NCI-H2196 (cell line): ENCODE results near the gene STK39.
"Not testable (repeated sequence)": the region's sequence is repeated elsewhere in the genome, so short reads cannot be mapped to it uniquely, and the experiment has no call there.

Source experiments
- DNase-seq: peaks from one replicate; lab custom pipeline; 2025; ENCODE audit not compliant: unreplicated experiment; lab: John Stamatoyannopoulos, UW

Gene STK39

DNA sequence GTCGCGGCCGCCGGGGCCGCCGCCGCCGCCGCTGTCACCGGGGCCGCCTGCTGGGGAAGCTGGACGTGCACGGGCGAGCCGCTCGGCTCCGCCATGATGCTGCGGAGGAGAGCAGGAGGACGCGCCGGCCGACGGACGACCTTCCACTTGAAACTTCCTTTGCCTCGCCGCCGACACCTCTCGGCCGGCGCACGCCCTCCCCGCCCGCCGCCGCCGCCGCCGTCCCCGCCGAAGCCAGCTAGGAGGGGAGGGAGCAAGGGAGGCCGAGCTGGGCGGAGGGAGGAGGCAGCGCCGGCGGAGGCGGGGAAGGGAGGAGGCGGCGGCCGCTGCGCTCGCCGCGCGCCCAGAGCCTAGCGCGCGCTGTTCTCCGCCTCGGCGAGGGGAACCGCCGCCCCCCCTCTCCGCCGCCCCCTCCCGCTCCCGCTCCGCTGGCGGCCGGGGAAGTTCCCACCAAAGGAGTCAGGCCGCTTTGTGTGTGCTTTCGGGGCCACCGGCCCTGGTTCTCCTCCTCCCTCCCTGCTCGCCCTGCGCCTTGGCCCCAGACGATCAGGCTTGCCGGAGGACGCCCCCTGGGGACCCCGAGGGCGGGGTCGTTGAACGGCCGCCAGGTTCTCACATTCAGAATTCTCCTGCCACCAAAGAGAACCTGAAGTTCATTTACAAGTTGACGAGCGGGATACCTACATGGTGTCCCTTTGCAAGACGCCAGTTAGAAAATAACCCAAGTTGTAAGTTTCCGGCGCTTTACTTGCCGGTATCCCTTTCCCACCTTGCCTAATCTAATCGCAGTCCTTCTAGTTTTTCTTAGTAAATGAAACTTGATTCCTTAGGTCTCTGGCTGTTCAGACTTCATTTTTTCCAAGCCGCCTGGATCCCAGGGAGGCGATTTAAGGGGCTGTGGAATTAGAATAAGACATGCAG, at the start of gene STK39:
Gene STK39 (minus strand): TSS at position 255 of the 921 bp plus-strand sequence. CDS start 160 bp downstream, at position 95.
- peak; percentile 71 for DNase-seq

DNA sequence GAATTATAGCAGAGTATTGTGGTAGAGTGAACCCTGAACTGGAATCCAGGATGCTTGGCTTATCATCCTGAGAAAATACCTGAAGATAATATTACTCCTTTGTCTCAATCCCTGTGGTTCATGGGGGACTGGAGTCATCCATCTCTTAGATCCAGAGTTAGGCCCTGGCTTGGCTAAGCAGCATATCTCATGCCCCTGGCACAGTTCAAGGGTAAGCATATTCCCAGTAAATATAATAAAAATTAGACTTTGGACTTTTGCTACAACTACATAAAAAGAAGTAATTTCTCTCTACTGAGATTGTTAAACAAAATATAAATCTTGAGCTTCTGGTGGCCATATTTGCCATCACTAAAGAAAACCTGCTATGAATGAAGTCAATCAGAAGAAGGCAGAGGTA, 47.7 kb upstream of the STK39 start:
- no peak for DNase-seq

DNA sequence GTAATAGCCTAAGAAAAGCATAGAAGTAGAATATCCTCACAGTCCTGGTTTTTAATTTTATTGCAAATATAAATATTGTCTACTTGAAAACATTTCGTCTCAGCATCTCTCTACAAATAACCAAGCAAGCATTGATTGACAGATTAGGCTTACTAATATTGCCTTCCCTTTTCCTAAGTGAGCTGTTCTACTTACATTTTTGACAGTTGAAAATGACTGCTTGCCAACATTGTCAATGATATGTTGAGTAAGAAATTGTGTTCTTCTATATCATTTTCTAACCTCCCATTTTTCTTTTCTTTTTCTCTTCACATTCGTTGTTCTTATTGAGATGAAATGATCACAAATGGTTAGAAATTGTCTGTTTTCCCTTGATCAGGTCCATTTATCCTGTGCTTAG, 47.0 kb upstream of the STK39 start:
- no peak for DNase-seq

DNA sequence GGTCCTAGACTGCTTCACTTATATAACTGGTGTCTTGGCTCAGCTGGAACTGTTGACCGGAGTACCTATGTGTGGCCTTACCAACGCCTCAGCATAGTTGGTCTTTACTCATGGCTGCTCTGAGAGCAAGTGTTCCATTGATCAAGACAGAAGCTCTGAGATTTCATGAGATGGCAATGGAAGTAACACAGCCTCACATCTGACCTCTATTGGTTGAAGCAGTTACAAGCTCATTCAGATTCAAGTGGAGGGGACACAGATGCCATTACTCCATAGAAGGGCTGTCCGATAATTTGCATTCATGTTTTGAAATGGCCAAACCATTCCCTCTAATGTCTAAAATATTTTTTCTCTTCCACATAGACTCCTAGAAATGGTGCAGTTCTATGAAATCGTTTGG, 46.4 kb upstream of the STK39 start:
- no peak for DNase-seq

DNA sequence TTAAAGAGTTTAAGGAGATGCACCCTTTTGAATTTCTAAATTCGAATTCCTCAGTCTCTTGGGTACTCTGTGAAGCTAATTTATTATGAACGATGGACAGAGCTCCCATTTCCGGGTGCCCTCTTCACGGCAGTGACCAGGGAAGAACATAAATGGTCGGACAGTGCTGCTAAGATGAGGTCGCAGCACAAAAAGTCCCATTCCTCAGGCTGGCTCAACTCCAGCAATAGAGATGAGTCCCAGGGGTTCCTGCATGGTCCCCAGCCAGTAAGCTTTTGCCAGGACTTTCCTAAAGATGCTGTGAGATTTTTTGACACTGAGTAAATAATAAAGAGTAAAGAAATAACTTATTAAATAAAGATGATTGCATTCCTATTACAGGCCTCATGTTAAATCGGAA, 43.0 kb upstream of the STK39 start:
- DNase-seq = no peak

DNA sequence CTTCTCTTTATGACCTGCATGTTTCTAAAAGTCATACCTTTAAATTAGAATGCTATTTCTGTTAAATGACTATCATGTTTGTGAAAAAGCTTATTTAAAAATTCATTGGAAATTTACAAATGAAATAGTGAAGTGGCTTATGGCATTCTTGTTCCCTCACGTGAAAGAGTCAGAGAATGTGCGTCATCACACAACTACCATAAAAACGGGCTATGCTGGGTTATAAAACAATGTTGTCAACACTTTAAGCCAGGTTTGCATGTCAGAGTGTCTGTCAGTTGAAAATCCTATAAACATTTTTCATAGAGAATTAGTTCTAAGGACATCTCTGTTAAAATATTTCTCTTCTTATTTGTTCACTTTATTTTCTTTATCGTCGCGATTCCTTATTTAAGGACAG, 42.5 kb upstream of the STK39 start:
- no peak for DNase-seq

DNA sequence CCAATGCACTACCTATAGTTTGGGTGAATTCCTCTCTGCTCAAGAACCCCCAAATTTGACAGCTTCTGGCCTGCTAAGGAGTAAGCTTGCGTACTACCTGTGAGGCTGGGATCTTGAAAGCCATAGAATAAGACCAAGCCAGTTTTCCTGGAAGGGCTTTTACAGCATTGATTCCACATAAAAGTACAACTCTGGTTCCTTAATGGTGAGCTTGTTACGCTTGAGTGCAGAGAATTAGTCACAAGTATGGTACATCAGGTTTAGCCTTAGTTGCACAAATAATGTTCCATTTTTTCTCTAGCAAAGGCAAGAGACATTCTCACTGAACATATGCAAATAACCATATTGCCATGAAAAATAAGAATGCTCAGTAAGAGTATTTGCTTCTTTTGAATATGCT, 39.1 kb upstream of the STK39 start:
- no peak for DNase-seq

DNA sequence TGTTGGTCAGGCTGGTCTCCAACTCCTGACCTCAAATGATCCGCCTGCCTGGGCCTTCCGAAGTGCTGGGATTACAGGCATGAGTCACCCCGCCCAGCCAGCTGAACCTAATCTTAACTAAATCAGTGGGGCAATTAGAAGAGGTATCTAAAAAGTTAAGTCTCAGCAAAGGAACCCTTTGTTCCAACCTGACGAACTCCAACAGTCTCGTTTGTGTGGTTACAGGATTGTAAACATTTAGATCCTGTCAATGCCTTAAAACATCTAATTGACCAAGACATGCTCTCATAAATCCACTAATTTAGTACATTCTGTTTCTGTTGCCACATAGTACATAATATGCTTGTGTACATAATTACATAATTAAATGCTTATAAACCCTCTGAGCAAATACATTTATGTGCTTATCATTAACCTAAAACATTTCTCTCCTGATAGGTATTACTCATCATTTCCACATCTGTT, 31.1 kb upstream of the STK39 start:
- DNase-seq = peak; percentile 7

DNA sequence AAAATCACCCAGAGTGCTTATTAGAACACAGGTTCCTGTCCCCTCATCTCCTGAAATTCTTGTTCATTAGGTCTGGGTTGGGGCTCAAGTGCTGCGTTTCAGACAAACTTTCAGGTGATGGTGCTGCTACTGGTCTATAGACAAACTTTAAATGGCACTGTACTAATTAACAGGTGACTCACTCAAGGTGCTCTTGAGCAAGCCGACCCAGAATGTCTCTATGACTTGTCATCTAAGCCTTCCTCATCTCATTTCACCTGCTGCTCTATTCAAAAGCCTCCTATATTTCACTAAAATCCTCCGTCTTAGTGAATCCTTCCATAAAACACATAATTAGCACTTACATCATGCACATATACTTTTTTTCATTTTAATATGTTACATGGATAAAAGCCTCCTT, 29.9 kb upstream of the STK39 start:
- no peak for DNase-seq

DNA sequence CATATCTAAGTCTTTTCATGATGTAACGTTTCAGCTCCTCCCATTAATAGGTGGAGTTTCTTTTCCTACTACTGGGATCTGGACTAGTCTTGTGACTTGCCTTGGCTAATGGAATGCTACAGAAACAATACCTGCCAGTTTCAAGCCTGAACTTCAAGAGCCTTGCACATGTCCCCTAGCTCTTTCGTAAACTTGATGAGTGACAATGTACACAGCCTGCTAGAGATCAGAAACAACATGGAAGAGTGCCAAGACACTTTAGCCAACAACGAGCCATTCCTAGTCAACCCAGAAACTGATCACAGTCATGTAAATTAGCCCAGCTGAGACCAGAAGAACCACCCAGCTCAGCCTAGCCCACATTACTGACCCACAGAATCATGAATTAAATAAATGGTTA, 24.8 kb upstream of the STK39 start:
- DNase-seq = no peak

DNA sequence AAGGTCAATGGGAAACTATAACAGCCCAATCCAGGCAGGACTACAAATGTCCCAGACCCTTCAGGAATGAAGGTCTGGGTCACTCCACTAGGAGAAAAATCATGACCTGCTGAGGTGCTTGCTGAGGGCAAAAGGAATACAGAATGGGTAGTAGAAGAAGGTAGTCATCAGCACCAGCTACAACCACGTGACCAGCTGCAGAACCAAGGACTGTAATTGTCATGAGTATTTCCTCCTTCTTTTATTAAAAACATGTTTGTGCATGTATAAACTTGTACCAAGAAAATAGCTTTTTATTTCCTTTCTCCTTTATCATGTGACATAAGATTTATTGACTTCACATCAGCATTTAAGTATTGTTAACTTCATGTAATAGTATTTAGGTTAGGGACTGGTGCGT, 15.5 kb upstream of the STK39 start:
- DNase-seq = not testable (repeated sequence)

DNA sequence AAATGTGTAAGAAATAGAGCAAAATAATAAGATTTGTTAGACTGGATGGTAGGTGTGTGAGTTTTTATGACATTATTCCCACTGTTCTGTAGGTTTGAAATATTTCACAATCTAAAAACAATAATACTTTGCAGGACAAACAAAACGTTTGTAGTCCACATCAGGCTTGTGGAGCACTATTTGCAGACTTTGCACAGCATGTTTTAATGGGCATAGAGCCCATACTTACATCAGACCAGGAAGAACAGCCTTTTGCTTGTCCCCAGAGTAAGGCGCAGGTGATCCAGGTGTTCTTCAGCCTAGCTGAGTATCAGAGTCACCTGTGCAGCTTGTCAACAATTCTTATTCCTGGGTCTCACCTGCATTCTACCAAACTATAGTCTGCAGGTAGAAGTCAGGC, 9.1 kb upstream of the STK39 start:
- peak; percentile 50 for DNase-seq

DNA sequence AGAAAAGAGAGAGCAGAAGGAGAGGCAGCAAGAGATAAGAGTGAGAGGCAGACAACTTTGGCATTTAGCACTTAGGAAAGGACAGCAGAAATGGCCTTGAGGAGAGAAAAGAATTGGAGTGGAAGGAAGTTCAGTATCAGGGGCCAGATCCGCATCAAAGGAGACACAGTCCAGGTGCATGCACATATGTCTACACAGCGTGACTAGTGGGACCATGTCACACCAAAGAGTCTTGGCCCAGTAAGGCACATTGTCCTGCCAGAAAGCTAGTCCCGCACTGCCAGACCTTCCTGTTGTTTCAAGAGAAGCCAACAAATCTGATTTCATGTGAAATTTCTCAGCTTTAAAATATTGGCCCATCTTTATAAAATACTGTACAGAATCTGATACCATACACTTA, 8.5 kb upstream of the STK39 start:
- no peak for DNase-seq

DNA sequence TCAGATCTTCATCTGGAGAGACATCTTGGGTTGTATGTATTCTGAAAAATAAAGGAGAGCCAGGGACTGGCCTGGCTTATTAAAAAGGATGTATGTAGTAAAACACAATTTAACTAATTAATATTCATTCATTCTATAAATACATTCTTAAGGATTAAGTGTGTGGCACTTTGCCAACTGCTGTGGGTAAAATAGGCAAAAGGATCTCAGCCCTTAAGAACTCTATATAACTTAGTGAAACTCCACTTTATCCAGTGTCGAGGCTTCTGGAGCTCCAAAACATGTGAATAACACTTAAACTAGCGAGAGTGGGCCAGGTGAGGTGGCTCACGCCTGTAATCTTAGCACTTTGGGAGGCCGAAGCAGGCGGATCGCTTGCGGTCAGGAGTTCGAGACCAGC, 7.7 kb upstream of the STK39 start:
- DNase-seq = no peak

DNA sequence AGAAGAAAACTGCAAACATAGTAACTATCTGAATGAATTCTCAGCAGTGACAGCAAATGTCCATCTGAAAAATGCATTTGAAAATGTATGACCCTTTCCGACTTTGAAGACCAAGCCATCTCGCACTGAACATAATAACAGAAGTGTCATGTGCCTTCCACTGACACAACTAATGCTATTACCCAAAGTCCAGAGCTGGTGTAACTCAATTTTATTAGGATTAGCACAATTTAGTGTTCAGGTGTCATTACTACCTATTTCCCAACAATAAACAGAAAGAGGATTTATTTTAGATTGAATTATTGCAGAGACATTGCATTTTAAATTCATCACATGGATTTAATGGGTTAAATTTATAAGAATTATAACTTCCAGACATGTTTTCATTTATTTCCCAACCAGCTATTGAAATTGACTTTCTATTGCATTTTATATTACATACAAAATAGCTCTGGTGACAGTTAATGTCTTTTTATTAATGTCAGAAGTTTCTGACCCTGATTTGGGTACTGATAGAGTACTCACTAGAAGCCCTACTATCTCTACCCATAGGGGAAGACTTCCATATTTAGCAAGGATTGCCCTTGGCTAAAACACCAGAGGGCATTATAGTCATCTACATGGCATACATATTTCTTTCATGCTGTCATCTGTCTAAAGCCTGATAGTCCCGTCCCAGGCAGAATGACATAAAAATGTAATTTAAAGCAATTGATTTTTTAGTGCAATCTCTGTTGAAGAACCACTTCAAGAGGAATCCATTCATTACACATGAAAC, 7.0 kb upstream of the STK39 start:
- no peak for DNase-seq

DNA sequence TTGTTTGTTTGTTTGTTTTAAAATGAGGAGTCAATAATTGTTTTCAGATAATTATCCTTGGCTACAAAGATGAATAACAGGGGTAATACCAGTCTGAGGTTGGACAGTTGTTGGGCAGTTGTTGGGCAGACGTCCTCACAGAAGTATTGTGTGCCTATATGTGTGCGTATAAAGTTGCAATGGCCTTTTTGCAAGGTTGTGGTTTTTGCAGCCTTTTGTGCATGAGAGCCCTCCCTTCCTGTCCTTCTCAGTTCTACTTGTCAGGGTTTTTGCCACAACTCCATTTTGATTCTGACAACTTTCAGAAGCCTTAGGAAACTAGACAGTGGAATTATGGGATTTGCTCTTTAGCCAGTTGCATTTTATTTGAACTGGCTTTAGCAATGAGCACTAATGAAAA, 6.0 kb upstream of the STK39 start:
- no peak for DNase-seq

DNA sequence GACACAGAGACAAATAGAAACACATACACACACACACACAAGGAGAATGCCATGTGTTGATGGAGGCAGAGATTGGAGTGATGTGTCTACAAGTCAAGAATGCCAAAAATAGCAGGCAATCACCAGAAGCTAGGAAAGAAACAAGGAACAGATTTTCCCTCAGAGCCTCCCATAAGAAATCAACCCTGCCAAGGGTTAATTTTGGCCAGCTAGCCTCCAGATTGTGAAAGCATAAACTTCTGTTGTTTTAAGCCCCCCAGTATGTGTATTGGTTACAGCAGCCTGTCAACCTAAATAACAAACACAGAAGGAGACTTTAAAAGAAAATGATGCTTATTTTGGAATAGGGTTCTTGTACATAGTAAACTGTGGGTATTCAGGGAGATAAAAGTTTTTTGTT, 5.6 kb upstream of the STK39 start:
- DNase-seq = no peak

DNA sequence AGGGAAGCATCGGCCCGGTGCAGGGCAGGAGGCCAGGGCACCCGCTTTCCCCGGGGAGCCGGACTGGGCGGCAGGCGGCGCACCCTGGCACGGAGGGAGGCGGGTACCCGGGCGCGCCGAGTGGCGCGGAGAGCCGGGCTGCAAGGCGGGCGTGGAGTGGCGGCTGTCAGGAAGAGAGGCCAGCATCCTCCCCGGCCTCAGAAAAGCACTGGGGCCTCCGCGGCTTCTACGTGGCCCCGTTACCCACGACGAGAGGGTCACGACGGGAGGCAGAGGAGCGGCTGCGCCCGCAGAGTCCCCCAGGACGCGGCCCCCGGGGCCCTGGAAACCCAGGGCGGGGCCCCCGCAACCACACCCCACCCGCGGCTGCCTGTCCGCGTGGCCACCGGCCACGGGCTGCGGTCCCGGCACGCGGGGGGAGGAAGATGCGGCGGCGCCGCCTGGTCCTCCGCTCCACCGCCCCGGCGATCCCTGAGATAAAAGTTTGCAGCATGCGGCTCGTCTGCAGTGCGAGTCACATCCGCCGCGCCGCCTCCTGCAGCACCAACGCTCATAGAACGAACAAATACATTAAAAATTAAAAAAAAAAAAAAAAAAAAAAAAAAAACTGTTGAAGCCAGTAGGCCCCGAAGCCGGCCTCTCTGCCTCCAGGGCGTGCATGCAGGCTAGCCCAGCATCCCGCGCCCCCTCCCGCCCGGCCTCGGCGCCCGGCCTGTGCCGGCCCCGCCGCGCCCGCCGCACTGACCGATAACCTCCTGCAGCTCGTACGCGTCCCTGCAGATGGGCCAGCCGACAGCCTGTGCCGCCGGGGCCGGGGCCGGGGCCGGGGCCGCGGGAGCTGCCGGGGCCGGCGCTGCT, 683 bp downstream of the STK39 start:
- DNase-seq = peak; percentile 23

DNA sequence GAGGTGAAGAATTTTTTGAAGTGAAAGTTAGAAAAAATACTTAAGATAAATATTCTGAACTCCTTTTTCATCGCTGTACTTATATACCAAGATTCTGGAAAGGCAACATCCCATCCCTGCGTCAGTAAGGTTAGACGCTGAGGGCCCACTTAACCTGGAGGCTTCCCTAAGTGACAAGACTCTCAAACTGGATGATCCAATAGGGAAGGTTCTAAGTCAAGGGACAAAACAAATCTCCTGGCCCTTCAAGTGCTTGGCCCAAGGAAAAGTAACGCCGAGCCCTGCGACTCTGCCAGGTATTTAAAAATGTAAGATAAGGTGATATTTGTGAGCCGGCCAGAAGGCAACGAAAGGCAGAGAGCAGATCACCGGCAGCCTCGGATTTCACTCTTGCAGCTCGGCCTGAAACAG, 1.3 kb downstream of the STK39 start:
- no peak for DNase-seq

DNA sequence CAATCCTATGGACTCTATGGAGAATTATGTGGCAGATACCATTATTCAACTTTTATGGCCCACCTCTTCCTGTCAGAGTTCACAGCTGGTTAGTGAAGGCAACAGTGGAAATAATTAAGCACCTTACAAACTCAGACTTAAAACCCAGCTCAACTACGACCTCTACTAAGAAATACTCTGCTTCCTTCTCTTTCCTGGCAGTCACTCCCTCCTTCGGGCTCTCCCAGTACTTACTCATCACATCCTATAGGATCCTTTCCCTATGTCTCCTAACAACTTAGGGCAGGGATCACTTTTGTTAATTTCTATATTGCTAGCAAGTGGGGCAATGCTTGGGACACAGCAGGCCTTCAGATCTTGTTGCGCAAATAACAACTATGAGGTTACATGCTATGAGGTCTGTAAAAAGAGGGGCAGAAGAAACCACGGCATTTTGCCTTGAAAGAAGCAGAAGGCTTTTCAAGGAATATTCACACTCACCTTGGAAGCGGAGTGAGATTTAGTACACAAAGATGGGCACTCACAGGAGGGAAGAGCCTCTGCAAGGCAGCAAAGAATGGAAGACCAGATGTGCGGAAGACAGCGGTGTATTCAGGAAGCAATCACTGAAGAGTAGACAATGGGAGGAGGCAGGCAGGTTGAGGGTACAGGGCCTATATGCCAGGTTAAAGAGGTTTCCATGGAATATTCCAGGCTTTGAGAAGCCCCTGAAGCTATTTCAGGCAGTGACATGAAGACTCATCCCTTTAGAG, 2.1 kb downstream of the STK39 start:
- DNase-seq = no peak
